Neuron (in vitro differentiated cells): ENCODE data around the gene ASTN1.

Source experiments
- H2AFZ ChIP-seq: one replicate; pipeline ENCODE4 v1.6.1; 2013; ENCODE audit warnings: low read depth, mild to moderate bottlenecking, inconsistent platforms, low read length, moderate library complexity
- H3K27me3 ChIP-seq: one replicate; pipeline ENCODE4 v1.6.1; 2013; ENCODE audit warnings: low read length; ENCODE audit not compliant: insufficient read depth
- H3K36me3 ChIP-seq: one replicate; pipeline ENCODE4 v1.6.1; 2013; ENCODE audit warnings: low read length; ENCODE audit not compliant: insufficient read depth
- H3K4me1 ChIP-seq: one replicate; pipeline ENCODE4 v1.6.1; 2013; ENCODE audit warnings: low read length; ENCODE audit not compliant: insufficient read depth
- H3K4me3 ChIP-seq: 2 replicates; pipeline ENCODE4 v1.5.1; 2013; ENCODE audit warnings: mild to moderate bottlenecking, low read length, moderate library complexity
- H3K9me3 ChIP-seq: one replicate; pipeline ENCODE4 v1.6.1; 2013; ENCODE audit warnings: low read length

ASTN1 gene

GRCh38 chr1:177181280-177181630, 16.7 kb upstream of the ASTN1 start:
- no peaks in the 10 kb centered on the region for H3K36me3 ChIP-seq

GRCh38 chr1:177174921-177175634, 10.6 kb upstream of the ASTN1 start:
- Histone ChIP-seq H3K4me3 (no peak overlapping the region), H3K36me3 (no peaks in the 10 kb centered on the region), H3K27me3 (peaks cover 35% of the 10 kb centered on the region), H2AFZ (no peak overlapping the region), H3K9me3 (no peaks in the 10 kb centered on the region), H3K4me1 (no peaks in the 10 kb centered on the region)

More at GRCh38 chr1:177181280-177181630, 16.7 kb upstream of the ASTN1 start:
- Histone ChIP-seq H3K27me3 (peaks cover 14% of the 10 kb centered on the region), H3K9me3 (no peaks in the 10 kb centered on the region), H2AFZ (peak overlapping the region; percentile 17), H3K4me3 (no peak overlapping the region), H3K4me1 (peaks cover 3% of the 10 kb centered on the region)

- no peaks in the 10 kb centered on the region for H3K9me3 ChIP-seq
- H3K27me3 ChIP-seq, result peaks cover 40% of the 10 kb centered on the region
- H3K36me3 ChIP-seq, result no peaks in the 10 kb centered on the region
- no peaks in the 10 kb centered on the region for H3K4me1 ChIP-seq
- no peak overlapping the region for H2AFZ ChIP-seq
- H3K4me3 ChIP-seq, result no peak overlapping the region
These were observed 9.5 kb upstream of the ASTN1 start for GRCh38 chr1:177173976-177174375.

GRCh38 chr1:177172866-177173265, 8.4 kb upstream of the ASTN1 start:
- Histone ChIP-seq H3K27me3 (peaks cover 40% of the 10 kb centered on the region), H3K36me3 (no peaks in the 10 kb centered on the region), H3K9me3 (no peaks in the 10 kb centered on the region), H2AFZ (no peak overlapping the region), H3K4me1 (no peaks in the 10 kb centered on the region), H3K4me3 (no peak overlapping the region)

- H3K4me1 ChIP-seq, result no peaks in the 10 kb centered on the region
- no peak overlapping the region for H2AFZ ChIP-seq
- no peaks in the 10 kb centered on the region for H3K9me3 ChIP-seq
- no peaks in the 10 kb centered on the region for H3K36me3 ChIP-seq
- peaks cover 40% of the 10 kb centered on the region for H3K27me3 ChIP-seq
- no peak overlapping the region for H3K4me3 ChIP-seq
These were observed 7.8 kb upstream of the ASTN1 start for GRCh38 chr1:177172272-177172671.

GRCh38 chr1:177171536-177172123, 7.1 kb upstream of the ASTN1 start:
- Histone ChIP-seq H3K27me3 (peaks cover 42% of the 10 kb centered on the region), H3K36me3 (no peaks in the 10 kb centered on the region), H2AFZ (peak overlapping the region; percentile 43), H3K4me1 (no peaks in the 10 kb centered on the region), H3K9me3 (no peaks in the 10 kb centered on the region), H3K4me3 (no peak overlapping the region)

GRCh38 chr1:177170756-177171535, 6.4 kb upstream of the ASTN1 start, which contains the start of gene BRINP2:
TSS of gene BRINP2 (plus strand) at chr1:177170958. CDS start at chr1:177229877, 58,919 bp downstream.
- Histone ChIP-seq H3K4me1 (no peaks in the 10 kb centered on the region), H3K4me3 (peak within 1 kb of the TSS; percentile 21), H3K36me3 (no peaks in the 10 kb centered on the region), H2AFZ (peak within 1 kb of the TSS; percentile 43), H3K27me3 (peaks cover 48% of the 10 kb centered on the region), H3K9me3 (no peaks in the 10 kb centered on the region)

- Histone ChIP-seq H3K4me1 (no peaks in the 10 kb centered on the region), H3K4me3 (peak overlapping the region; percentile 25), H3K36me3 (no peaks in the 10 kb centered on the region), H3K9me3 (no peaks in the 10 kb centered on the region), H3K27me3 (peaks cover 47% of the 10 kb centered on the region), H2AFZ (no peak overlapping the region)
These were observed 542 bp upstream of the ASTN1 start for GRCh38 chr1:177165069-177165439.

GRCh38 chr1:177163844-177164379, 600 bp downstream of the ASTN1 start:
- H3K36me3 ChIP-seq, result no peaks in the 10 kb centered on the region
- H2AFZ ChIP-seq, result no peak overlapping the region
- H3K4me1 ChIP-seq, result no peaks in the 10 kb centered on the region
- peak overlapping the region; percentile 11 for H3K4me3 ChIP-seq
- H3K9me3 ChIP-seq, result no peaks in the 10 kb centered on the region
- H3K27me3 ChIP-seq, result peaks cover 41% of the 10 kb centered on the region

GRCh38 chr1:177162243-177162642, 2.3 kb downstream of the ASTN1 start:
- H3K4me3 ChIP-seq, result no peak overlapping the region
- no peaks in the 10 kb centered on the region for H3K4me1 ChIP-seq
- peaks cover 41% of the 10 kb centered on the region for H3K27me3 ChIP-seq
- H3K9me3 ChIP-seq, result no peaks in the 10 kb centered on the region
- H2AFZ ChIP-seq, result no peak overlapping the region
- H3K36me3 ChIP-seq, result no peaks in the 10 kb centered on the region

- no peaks in the 10 kb centered on the region for H3K27me3 ChIP-seq
- no peaks in the 10 kb centered on the region for H3K36me3 ChIP-seq
- H3K9me3 ChIP-seq, result no peaks in the 10 kb centered on the region
- no peak overlapping the region for H3K4me3 ChIP-seq
- H2AFZ ChIP-seq, result no peak overlapping the region
- H3K4me1 ChIP-seq, result no peaks in the 10 kb centered on the region
These were observed 18.0 kb downstream of the ASTN1 start for GRCh38 chr1:177146499-177146898.

GRCh38 chr1:177145106-177146070, 19.1 kb downstream of the ASTN1 start:
- Histone ChIP-seq H3K36me3 (no peaks in the 10 kb centered on the region), H3K27me3 (no peaks in the 10 kb centered on the region), H3K9me3 (no peaks in the 10 kb centered on the region), H2AFZ (no peak overlapping the region), H3K4me3 (no peak overlapping the region), H3K4me1 (no peaks in the 10 kb centered on the region)
